Measurements from ENCODE around the gene CORO6. TPM values are rescaled to one million over a fixed set of nuclear protein-coding genes. Genes with fewer than 3 reads are reported as not detected.

The CORO6 gene
- total and polyA plus RNA-seq, 2 donors (not counting 1 experiment from before 2014, with no cell fraction given): 1.4 to 4.0 TPM

DNA sequence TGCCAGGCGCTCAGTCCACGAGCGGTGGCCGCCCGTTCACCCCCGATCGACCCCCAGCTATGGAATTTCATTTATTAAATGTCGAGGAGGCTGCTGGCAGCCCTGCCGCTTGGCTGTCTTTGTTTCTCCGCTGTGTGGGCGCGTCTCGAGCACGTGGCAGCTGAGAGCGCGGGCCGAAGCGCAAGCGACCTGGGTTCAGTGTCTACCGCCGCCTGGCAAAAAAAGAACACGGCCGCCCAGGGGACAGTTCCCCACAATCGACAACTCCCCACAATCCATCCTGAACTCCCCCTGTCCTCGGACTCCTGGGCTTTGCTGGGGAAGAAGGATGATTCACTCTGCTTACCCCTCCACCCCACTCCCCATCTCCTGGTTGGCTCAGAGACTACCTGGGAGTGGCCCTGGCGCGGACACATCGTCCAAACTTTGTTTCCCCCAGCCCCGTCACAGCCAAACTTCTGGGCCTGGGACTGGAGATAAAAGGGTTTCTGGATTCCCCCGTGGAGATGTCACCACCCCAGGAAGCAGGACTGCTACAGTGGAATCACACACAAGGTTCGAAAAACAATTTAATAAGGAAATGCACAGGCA is 31.5 kb downstream of the CORO6 start:
- Histone ChIP-seq H2AFZ (ENCODE audit: insufficient read depth, low read depth, low read length, poor library complexity, severe bottlenecking) (peak overlapping the region; percentile 99), H3K79me2 (ENCODE audit: control insufficient read depth, insufficient read depth, low read length) (peaks cover 35% of the 10 kb centered on the region), H3K27me3 (replicated peaks in 1 of 4; ENCODE audit: control extremely low read depth in 1 of 4, control insufficient read depth in 3 of 4, insufficient read depth in 4 of 4, low read length in 3 of 4) (peaks cover 0 to 7% (median 2%) of the 10 kb centered on the region in 4 experiments), H3K27ac (ENCODE audit: low read length in 2 of 2) (no peak overlapping the region), H3K4me2 (replicated peaks; ENCODE audit: low read depth, low read length, poor library complexity, severe bottlenecking) (peak overlapping the region; percentile 99), H3K36me3 (replicated peaks in 1 of 2; ENCODE audit: control extremely low read depth in 1 of 2, control insufficient read depth in 1 of 2, extremely low read depth in 1 of 2, insufficient read depth in 2 of 2, low read length in 1 of 2) (no peaks in the 10 kb centered on the region), H3K4me3 (ENCODE audit: control extremely low read depth in 1 of 5, extremely low read depth in 1 of 5, insufficient read depth in 1 of 5, low read depth in 2 of 5, low read length in 4 of 5) (peak overlapping the region in 4 of 5 experiments; percentile 31 to 75 (median 44)), H3K9ac (ENCODE audit: low read length) (peak overlapping the region; percentile 85), H4K20me1 (ENCODE audit: control insufficient read depth, insufficient read depth, low read length, poor library complexity, severe bottlenecking) (peaks cover 14% of the 10 kb centered on the region), H3K9me3 (ENCODE audit: control extremely low read depth in 1 of 3, control insufficient read depth in 2 of 3, insufficient read depth in 1 of 3, low read length in 2 of 3) (peaks cover 0 to 2% (median 0%) of the 10 kb centered on the region in 3 donors), H3K4me1 (ENCODE audit: control insufficient read depth in 2 of 2, insufficient read depth in 2 of 2, low read length in 2 of 2) (peaks cover 50 to 63% of the 10 kb centered on the region in 2 donors)
- peaks cover 56% of the 10 kb centered on the region for H3K4me1 Mint-ChIP-seq
- ChIA-PET POLR2A (interaction anchor here (1.0 to 3.0 kb wide), 4 partner anchors 11 to 24 kb away, joined by 3 to 18 read pairs (median 6); no protein-coding TSS in a partner anchor), CTCF (interaction anchor here (0.6 to 4.7 kb wide), 30 partner anchors 8 to 504 kb away, joined by 3 to 126 read pairs (median 4); partner anchors contain the start of genes ABHD15 and TP53I13)
- no peak for TF ChIP-seq EZH2 (IDR thresholded peaks at IDR 0.05; ENCODE audit: borderline replicate concordance, insufficient read depth, low read depth, low read length, poor library complexity, severe bottlenecking)
- TF ChIP-seq, protein P1, sequence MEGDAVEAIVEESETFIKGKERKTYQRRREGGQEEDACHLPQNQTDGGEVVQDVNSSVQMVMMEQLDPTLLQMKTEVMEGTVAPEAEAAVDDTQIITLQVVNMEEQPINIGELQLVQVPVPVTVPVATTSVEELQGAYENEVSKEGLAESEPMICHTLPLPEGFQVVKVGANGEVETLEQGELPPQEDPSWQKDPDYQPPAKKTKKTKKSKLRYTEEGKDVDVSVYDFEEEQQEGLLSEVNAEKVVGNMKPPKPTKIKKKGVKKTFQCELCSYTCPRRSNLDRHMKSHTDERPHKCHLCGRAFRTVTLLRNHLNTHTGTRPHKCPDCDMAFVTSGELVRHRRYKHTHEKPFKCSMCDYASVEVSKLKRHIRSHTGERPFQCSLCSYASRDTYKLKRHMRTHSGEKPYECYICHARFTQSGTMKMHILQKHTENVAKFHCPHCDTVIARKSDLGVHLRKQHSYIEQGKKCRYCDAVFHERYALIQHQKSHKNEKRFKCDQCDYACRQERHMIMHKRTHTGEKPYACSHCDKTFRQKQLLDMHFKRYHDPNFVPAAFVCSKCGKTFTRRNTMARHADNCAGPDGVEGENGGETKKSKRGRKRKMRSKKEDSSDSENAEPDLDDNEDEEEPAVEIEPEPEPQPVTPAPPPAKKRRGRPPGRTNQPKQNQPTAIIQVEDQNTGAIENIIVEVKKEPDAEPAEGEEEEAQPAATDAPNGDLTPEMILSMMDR (IDR thresholded peaks at IDR 0.05): no peak
- H3K9me3 Mint-ChIP-seq (ENCODE audit: insufficient read depth): no peaks in the 10 kb centered on the region
- ATAC-seq (ENCODE audit: low read depth): no peak
- peak; percentile 57 for DNase-seq
- intact Hi-C loops (cut with micrococcal nuclease): loop anchor here (1.0 to 5.0 kb wide), 3 partner anchors 11 to 171 kb away; no protein-coding TSS in a partner anchor
- H3K4me3 Mint-ChIP-seq: peak overlapping the region; percentile 91
- H3K27ac Mint-ChIP-seq: peak overlapping the region; percentile 94
- no peaks in the 10 kb centered on the region for H3K27me3 Mint-ChIP-seq
- 4% methylated on average over 24 of the region's 31 CpGs for WGBS (ENCODE audit: insufficient coverage)
